HFF-Myc (cell line): Measurements from ENCODE around the gene RAP1A.

Experiments used
- DNase-seq: peaks from one replicate; pipeline ENCODE4 v3.0.0-alpha.2; 2011; ENCODE audit warnings: low read depth; ENCODE audit errors: extremely low read depth
- H3K4me3 ChIP-seq: replicated peaks from 2 replicates; pipeline ENCODE4 v1.5.1; 2011; ENCODE audit warnings: low read depth, mild to moderate bottlenecking, control low read depth, low read length
- CTCF ChIP-seq: IDR thresholded peaks from 2 replicates; pipeline ENCODE4 v1.5.1; 2012; ENCODE audit warnings: mild to moderate bottlenecking, low read depth, low read length, control low read depth; ENCODE audit errors: missing control alignments

The RAP1A gene

GRCh38 chr1:111745675-111746613 lies 126.4 kb downstream of the RAP1A start:
- DNase-seq: no peak
- no peak for TF ChIP-seq CTCF
- no peak overlapping the region for H3K4me3 ChIP-seq

- DNase-seq: no peak
- TF ChIP-seq CTCF: no peak
- H3K4me3 ChIP-seq: no peak overlapping the region
Observed at GRCh38 chr1:111746614-111746999, 127.0 kb downstream of the RAP1A start.

- DNase-seq: peak; percentile 69
- TF ChIP-seq CTCF: peak; percentile 80
Observed at GRCh38 chr1:111747282-111747734, 127.7 kb downstream of the RAP1A start.

GRCh38 chr1:111747947-111748346 lies 128.4 kb downstream of the RAP1A start:
- TF ChIP-seq CTCF: no peak
- H3K4me3 ChIP-seq: no peak overlapping the region
- DNase-seq: no peak

More at GRCh38 chr1:111747282-111747734, 127.7 kb downstream of the RAP1A start:
- no peak overlapping the region for H3K4me3 ChIP-seq

GRCh38 chr1:111749628-111750027 lies 130.0 kb downstream of the RAP1A start:
- no peak for DNase-seq

GRCh38 chr1:111750856-111751255 lies 131.3 kb downstream of the RAP1A start:
- TF ChIP-seq CTCF: no peak
- no peak overlapping the region for H3K4me3 ChIP-seq
- DNase-seq: no peak

More at GRCh38 chr1:111749628-111750027, 130.0 kb downstream of the RAP1A start:
- no peak for TF ChIP-seq CTCF
- H3K4me3 ChIP-seq: no peak overlapping the region
